GM23338 (cell line): ENCODE data around the gene TMC1. TPM values are rescaled to one million over a fixed set of nuclear protein-coding genes. Genes with fewer than 3 reads are reported as not detected.

Experiments
- ATAC-seq: fragments of 200-7000 bp; cut with Tn5 transposase; 3 replicates; pipeline ENCODE4 v1.9.1; 2020
- DNase-seq: peaks from one replicate; pipeline ENCODE4 v3.0.0-alpha.2; 2015; ENCODE audit warnings: low spot score
- H2AFZ ChIP-seq: fragments of 200-600 bp; sonication (generic); 2 replicates; pipeline ENCODE4 v1.8.0; 2016; ENCODE audit warnings: antibody characterized with exemption, mild to moderate bottlenecking, moderate library complexity
- H3F3A ChIP-seq: fragments of 200-600 bp; sonication (generic); replicated peaks from 2 replicates; pipeline ENCODE4 v1.8.0; 2017; ENCODE audit warnings: antibody characterized with exemption, mixed run types, low read depth
- H3K27ac ChIP-seq: fragments of 200-600 bp; sonication (generic); 2 replicates; pipeline ENCODE4 v1.6.1; 2016; ENCODE audit warnings: low read depth
- H3K27me3 ChIP-seq: fragments of 200-600 bp; sonication (generic); 2 replicates; pipeline ENCODE4 v1.8.0; 2016; ENCODE audit warnings: mild to moderate bottlenecking, mixed run types, moderate library complexity; ENCODE audit not compliant: insufficient read depth
- H3K36me3 ChIP-seq: fragments of 200-600 bp; sonication (generic); 2 replicates; pipeline ENCODE4 v1.8.0; 2016; ENCODE audit warnings: mild to moderate bottlenecking; ENCODE audit not compliant: insufficient read depth
- H3K4me1 ChIP-seq: fragments of 200-600 bp; sonication (generic); 2 replicates; pipeline ENCODE4 v1.8.0; 2016; ENCODE audit warnings: mild to moderate bottlenecking, moderate library complexity; ENCODE audit not compliant: insufficient read depth
- H3K4me2 ChIP-seq: fragments of 200-600 bp; sonication (generic); 2 replicates; pipeline ENCODE4 v1.7.1; 2017; ENCODE audit warnings: mixed run types
- H3K4me3 ChIP-seq: fragments of 200-600 bp; sonication (generic); 2 replicates; pipeline ENCODE4 v1.6.1; 2016; ENCODE audit warnings: mixed run types
- H3K79me2 ChIP-seq: fragments of 200-600 bp; sonication (generic); replicated peaks from 2 replicates; pipeline ENCODE4 v1.8.0; 2017; ENCODE audit warnings: mild to moderate bottlenecking; ENCODE audit not compliant: insufficient read depth
- H3K9me2 ChIP-seq: fragments of 200-600 bp; sonication (generic); 2 replicates; pipeline ENCODE4 v1.8.0; 2017; ENCODE audit not compliant: insufficient read depth
- H4K20me1 ChIP-seq: fragments of 200-600 bp; sonication (generic); replicated peaks from 2 replicates; pipeline ENCODE4 v1.8.0; 2017; ENCODE audit warnings: mild to moderate bottlenecking; ENCODE audit not compliant: insufficient read depth
- H3K27ac Mint-ChIP-seq: 2 replicates; pipeline ENCODE4 v1.8.0; 2020; ENCODE audit warnings: inconsistent platforms, mild to moderate bottlenecking, moderate library complexity, mixed read lengths
- H3K27me3 Mint-ChIP-seq: 3 replicates; pipeline ENCODE4 v1.8.0; 2022; ENCODE audit warnings: low read depth, mild to moderate bottlenecking, moderate library complexity, mixed read lengths, inconsistent platforms; ENCODE audit not compliant: insufficient read depth, poor library complexity
- H3K36me3 Mint-ChIP-seq: 3 replicates; pipeline ENCODE4 v1.8.0; 2021; ENCODE audit warnings: low read depth, mild to moderate bottlenecking, inconsistent platforms, moderate library complexity, mixed read lengths
- H3K4me1 Mint-ChIP-seq: 3 replicates; pipeline ENCODE4 v1.8.0; 2020; ENCODE audit warnings: mild to moderate bottlenecking, inconsistent platforms, mixed read lengths
- H3K4me3 Mint-ChIP-seq: 3 replicates; pipeline ENCODE4 v1.8.0; 2021; ENCODE audit warnings: moderate library complexity, mild to moderate bottlenecking, inconsistent platforms, mixed read lengths
- H3K9me3 Mint-ChIP-seq: 3 replicates; pipeline ENCODE4 v1.8.0; 2020; ENCODE audit warnings: moderate library complexity, mild to moderate bottlenecking, inconsistent platforms, mixed read lengths
- CREB1 ChIP-seq: fragments of 250-450 bp; sonication (Bioruptor Pico); IDR thresholded peaks from 2 replicates; pipeline ENCODE4 v1.5.0; 2020; ENCODE audit warnings: low read depth, mild to moderate bottlenecking, moderate library complexity
- CTCF ChIP-seq, 2 experiments: fragments of 200-600 bp in 1 of 2; sonication (generic) in 1 of 2; conservative IDR thresholded peaks; 2 replicates each; pipeline versions ENCODE4 v1.5.1 to v1.6.1; 2016 to 2017; ENCODE audit warnings: antibody characterized with exemption in 2 of 2, low read depth in 2 of 2, mild to moderate bottlenecking in 2 of 2, moderate library complexity in 1 of 2
- EZH2 ChIP-seq: fragments of 200-600 bp; sonication (generic); IDR thresholded peaks from one replicate; pipeline ENCODE4 v1.8.0; 2017; ENCODE audit warnings: antibody characterized with exemption, mild to moderate bottlenecking, low read depth; ENCODE audit not compliant: unreplicated experiment
- EZH2phosphoT487 ChIP-seq: fragments of 200-600 bp; sonication (generic); IDR thresholded peaks from one replicate; pipeline ENCODE4 v1.8.1; 2018; ENCODE audit warnings: antibody characterized with exemption; ENCODE audit not compliant: unreplicated experiment
- JUNB ChIP-seq: IDR thresholded peaks from one replicate; pipeline ENCODE4 v1.6.1; 2016; ENCODE audit warnings: antibody characterized with exemption; ENCODE audit not compliant: unreplicated experiment
- NANOG ChIP-seq: IDR thresholded peaks from 2 replicates; pipeline ENCODE4 v1.6.1; 2016; ENCODE audit warnings: antibody characterized with exemption, borderline replicate concordance
- POLR2AphosphoS5 ChIP-seq: IDR thresholded peaks from 2 replicates; pipeline ENCODE4 v1.6.1; 2016; ENCODE audit warnings: antibody characterized with exemption, low read depth
- REST ChIP-seq: IDR thresholded peaks from one replicate; pipeline ENCODE4 v1.6.1; 2018; ENCODE audit warnings: antibody characterized with exemption; ENCODE audit not compliant: unreplicated experiment
- STAT1 ChIP-seq: IDR thresholded peaks from one replicate; pipeline ENCODE4 v1.6.1; 2016; ENCODE audit warnings: antibody characterized with exemption; ENCODE audit not compliant: unreplicated experiment
- ZNF114 ChIP-seq: fragments of 250-450 bp; sonication (Bioruptor Pico); IDR thresholded peaks from 2 replicates; pipeline ENCODE4 v1.5.0; 2020; ENCODE audit warnings: mild to moderate bottlenecking, moderate library complexity
- ZNF331 ChIP-seq: fragments of 250-450 bp; sonication (Bioruptor Pico); IDR thresholded peaks from 2 replicates; pipeline ENCODE4 v1.5.0; 2020; ENCODE audit warnings: low read depth, mild to moderate bottlenecking, moderate library complexity
- polyA plus RNA-seq: library from polyadenylated mRNA; unstranded; fragments of >200 nt; fragmentation: Nextera tagmentation; extraction: Ambion mirVana; gene quantifications from 2 replicates; pipeline ENCODE4 v1.2.1, GENCODE V29; 2016
- total RNA-seq: library from RNA; depleted of rRNA; stranded (reverse); fragments of >200 nt; shearing (Covaris generic); gene quantifications from 2 replicates; pipeline ENCODE4 v1.2.3, GENCODE V29; 2014
- TF ChIP-seq, protein P1 (sequence below): IDR thresholded peaks from 2 replicates; pipeline ENCODE4 v1.6.1; 2016; ENCODE audit warnings: antibody characterized with exemption
- TF ChIP-seq, protein P2 (sequence below): fragments of 250-450 bp; sonication (Bioruptor Pico); IDR thresholded peaks from 2 replicates; pipeline ENCODE4 v1.5.0; 2020; ENCODE audit warnings: mild to moderate bottlenecking, moderate library complexity

Gene TMC1
- total and polyA plus RNA-seq, 2 experiments from 2014 or later = 0.61 to 1.2 TPM

DNA sequence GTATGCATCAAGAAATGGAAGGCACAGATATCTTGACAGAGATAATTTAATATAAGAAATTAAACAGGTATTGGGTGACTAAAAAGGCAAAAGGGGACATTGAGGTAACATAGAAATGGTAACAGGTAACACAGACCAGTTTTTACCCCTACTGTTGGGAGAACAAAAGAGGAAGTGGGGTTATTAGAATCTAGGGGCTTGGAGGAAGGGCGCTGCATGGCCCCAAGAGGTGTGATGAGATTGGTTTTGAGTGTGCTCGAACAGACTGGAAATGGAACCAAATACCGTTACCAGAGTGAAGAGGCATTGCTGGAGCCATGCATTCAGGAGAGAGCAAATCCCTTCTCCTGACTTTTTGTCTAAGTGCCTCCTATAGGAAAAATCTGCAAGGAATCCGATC is 237.5 kb downstream of the TMC1 start:
- Histone ChIP-seq H2AFZ (no peak overlapping the region), H3K4me1 (0 out of 2 replicates have a peak, but pooled peaks cover 6% of the 10 kb centered on the region), H3K27me3 (no peaks in the 10 kb centered on the region), H3K79me2 (no peaks in the 10 kb centered on the region), H4K20me1 (no peaks in the 10 kb centered on the region), H3K9me2 (peaks cover 19% of the 10 kb centered on the region), H3K4me3 (no peak overlapping the region), H3K36me3 (no peaks in the 10 kb centered on the region), H3K27ac (no peak overlapping the region), H3K4me2 (no peak overlapping the region), H3F3A (no peaks in the 10 kb centered on the region)
- Mint-ChIP-seq H3K4me3 (no peak overlapping the region), H3K36me3 (no peaks in the 10 kb centered on the region; the same call in 2 of the 3 replicates), H3K9me3 (no peaks in the 10 kb centered on the region; the same call in 2 of the 3 replicates), H3K27ac (no peak overlapping the region), H3K27me3 (peaks cover 2% of the 10 kb centered on the region), H3K4me1 (peaks cover 18% of the 10 kb centered on the region)
- TF ChIP-seq, protein P1, sequence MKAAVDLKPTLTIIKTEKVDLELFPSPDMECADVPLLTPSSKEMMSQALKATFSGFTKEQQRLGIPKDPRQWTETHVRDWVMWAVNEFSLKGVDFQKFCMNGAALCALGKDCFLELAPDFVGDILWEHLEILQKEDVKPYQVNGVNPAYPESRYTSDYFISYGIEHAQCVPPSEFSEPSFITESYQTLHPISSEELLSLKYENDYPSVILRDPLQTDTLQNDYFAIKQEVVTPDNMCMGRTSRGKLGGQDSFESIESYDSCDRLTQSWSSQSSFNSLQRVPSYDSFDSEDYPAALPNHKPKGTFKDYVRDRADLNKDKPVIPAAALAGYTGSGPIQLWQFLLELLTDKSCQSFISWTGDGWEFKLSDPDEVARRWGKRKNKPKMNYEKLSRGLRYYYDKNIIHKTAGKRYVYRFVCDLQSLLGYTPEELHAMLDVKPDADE = no peak
- TF ChIP-seq JUNB (no peak), POLR2AphosphoS5 (no peak), CREB1 (CRISPR knock-in tag) (no peak), EZH2 (no peak), ZNF114 (CRISPR knock-in tag) (no peak), CTCF (conservative IDR thresholded peaks at IDR 0.05; ENCODE audit: low read depth in 2 of 2) (no peak), EZH2phosphoT487 (no peak), REST (no peak), NANOG (no peak), STAT1 (no peak), ZNF331 (CRISPR knock-in tag) (no peak)
- TF ChIP-seq, protein P2, sequence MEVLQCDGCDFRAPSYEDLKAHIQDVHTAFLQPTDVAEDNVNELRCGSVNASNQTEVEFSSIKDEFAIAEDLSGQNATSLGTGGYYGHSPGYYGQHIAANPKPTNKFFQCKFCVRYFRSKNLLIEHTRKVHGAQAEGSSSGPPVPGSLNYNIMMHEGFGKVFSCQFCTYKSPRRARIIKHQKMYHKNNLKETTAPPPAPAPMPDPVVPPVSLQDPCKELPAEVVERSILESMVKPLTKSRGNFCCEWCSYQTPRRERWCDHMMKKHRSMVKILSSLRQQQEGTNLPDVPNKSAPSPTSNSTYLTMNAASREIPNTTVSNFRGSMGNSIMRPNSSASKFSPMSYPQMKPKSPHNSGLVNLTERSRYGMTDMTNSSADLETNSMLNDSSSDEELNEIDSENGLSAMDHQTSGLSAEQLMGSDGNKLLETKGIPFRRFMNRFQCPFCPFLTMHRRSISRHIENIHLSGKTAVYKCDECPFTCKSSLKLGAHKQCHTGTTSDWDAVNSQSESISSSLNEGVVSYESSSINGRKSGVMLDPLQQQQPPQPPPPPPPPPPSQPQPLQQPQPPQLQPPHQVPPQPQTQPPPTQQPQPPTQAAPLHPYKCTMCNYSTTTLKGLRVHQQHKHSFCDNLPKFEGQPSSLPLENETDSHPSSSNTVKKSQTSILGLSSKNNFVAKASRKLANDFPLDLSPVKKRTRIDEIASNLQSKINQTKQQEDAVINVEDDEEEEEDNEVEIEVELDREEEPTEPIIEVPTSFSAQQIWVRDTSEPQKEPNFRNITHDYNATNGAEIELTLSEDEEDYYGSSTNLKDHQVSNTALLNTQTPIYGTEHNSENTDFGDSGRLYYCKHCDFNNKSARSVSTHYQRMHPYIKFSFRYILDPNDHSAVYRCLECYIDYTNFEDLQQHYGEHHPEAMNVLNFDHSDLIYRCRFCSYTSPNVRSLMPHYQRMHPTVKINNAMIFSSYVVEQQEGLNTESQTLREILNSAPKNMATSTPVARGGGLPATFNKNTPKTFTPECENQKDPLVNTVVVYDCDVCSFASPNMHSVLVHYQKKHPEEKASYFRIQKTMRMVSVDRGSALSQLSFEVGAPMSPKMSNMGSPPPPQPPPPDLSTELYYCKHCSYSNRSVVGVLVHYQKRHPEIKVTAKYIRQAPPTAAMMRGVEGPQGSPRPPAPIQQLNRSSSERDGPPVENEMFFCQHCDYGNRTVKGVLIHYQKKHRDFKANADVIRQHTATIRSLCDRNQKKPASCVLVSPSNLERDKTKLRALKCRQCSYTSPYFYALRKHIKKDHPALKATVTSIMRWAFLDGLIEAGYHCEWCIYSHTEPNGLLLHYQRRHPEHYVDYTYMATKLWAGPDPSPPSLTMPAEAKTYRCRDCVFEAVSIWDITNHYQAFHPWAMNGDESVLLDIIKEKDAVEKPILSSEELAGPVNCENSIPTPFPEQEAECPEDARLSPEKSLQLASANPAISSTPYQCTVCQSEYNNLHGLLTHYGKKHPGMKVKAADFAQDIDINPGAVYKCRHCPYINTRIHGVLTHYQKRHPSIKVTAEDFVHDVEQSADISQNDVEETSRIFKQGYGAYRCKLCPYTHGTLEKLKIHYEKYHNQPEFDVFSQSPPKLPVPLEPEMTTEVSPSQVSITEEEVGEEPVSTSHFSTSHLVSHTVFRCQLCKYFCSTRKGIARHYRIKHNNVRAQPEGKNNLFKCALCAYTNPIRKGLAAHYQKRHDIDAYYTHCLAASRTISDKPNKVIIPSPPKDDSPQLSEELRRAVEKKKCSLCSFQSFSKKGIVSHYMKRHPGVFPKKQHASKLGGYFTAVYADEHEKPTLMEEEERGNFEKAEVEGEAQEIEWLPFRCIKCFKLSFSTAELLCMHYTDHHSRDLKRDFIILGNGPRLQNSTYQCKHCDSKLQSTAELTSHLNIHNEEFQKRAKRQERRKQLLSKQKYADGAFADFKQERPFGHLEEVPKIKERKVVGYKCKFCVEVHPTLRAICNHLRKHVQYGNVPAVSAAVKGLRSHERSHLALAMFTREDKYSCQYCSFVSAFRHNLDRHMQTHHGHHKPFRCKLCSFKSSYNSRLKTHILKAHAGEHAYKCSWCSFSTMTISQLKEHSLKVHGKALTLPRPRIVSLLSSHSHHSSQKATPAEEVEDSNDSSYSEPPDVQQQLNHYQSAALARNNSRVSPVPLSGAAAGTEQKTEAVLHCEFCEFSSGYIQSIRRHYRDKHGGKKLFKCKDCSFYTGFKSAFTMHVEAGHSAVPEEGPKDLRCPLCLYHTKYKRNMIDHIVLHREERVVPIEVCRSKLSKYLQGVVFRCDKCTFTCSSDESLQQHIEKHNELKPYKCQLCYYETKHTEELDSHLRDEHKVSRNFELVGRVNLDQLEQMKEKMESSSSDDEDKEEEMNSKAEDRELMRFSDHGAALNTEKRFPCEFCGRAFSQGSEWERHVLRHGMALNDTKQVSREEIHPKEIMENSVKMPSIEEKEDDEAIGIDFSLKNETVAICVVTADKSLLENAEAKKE = no peak
- ATAC-seq (no peak), DNase-seq (no peak)
